Mesenchymal stem cell (in vitro differentiated cells and primary cell): Measurements from ENCODE around the gene ITGA8.

Source experiments
- DNase-seq: peaks from one replicate; pipeline ENCODE4 v3.0.0-alpha.2; 2013
- H2AFZ ChIP-seq: one replicate; pipeline ENCODE4 v1.6.1; 2013; ENCODE audit warnings: low read depth, mild to moderate bottlenecking, control low read depth, inconsistent platforms, low read length, moderate library complexity
- H2AK5ac ChIP-seq: 2 replicates; pipeline ENCODE4 v1.6.1; 2013; ENCODE audit warnings: low read length, moderate library complexity, mild to moderate bottlenecking, inconsistent platforms; ENCODE audit not compliant: severe bottlenecking
- H2BK120ac ChIP-seq: one replicate; pipeline ENCODE4 v1.6.1; 2013; ENCODE audit warnings: low read depth, mild to moderate bottlenecking, inconsistent platforms, low read length, moderate library complexity
- H2BK12ac ChIP-seq, 2 experiments: one replicate each; pipeline ENCODE4 v1.6.1; 2013; ENCODE audit warnings: inconsistent platforms in 2 of 2, low read length in 2 of 2, mild to moderate bottlenecking in 2 of 2, moderate library complexity in 2 of 2, control low read depth in 1 of 2
- H2BK15ac ChIP-seq: one replicate; pipeline ENCODE4 v1.6.1; 2013; ENCODE audit warnings: mild to moderate bottlenecking, low read depth, inconsistent platforms; ENCODE audit not compliant: poor library complexity, severe bottlenecking
- H2BK5ac ChIP-seq: 2 replicates; pipeline ENCODE4 v1.6.1; 2013; ENCODE audit warnings: low read depth, mild to moderate bottlenecking, low read length, control low read depth, inconsistent platforms; ENCODE audit not compliant: poor library complexity, severe bottlenecking
- H3K14ac ChIP-seq, 2 experiments: one replicate each; pipeline ENCODE4 v1.6.1; 2013; ENCODE audit warnings: inconsistent platforms in 2 of 2, low read length in 2 of 2, control low read depth in 1 of 2, mild to moderate bottlenecking in 1 of 2, moderate library complexity in 1 of 2
- H3K18ac ChIP-seq, 2 experiments: one replicate each; pipeline ENCODE4 v1.6.1; 2013; ENCODE audit warnings: inconsistent platforms in 2 of 2, low read length in 2 of 2, control low read depth in 1 of 2, low read depth in 1 of 2, mild to moderate bottlenecking in 1 of 2
- H3K23ac ChIP-seq, 2 experiments: one replicate each; pipeline ENCODE4 v1.6.1; 2013; ENCODE audit warnings: inconsistent platforms in 2 of 2, low read length in 2 of 2, mild to moderate bottlenecking in 2 of 2, moderate library complexity in 2 of 2, control low read depth in 1 of 2
- H3K27ac ChIP-seq: 2 replicates; pipeline ENCODE4 v1.5.1; 2013; ENCODE audit warnings: mild to moderate bottlenecking, moderate library complexity, low read length, control low read depth, inconsistent platforms; ENCODE audit not compliant: poor library complexity, severe bottlenecking
- H3K27me3 ChIP-seq, 2 experiments: 2 replicates each; pipeline versions ENCODE4 v1.6.1 to v1.7.0; 2013; ENCODE audit warnings: low read length in 2 of 2, mild to moderate bottlenecking in 2 of 2, moderate library complexity in 2 of 2, control low read depth in 1 of 2, inconsistent platforms in 1 of 2; ENCODE audit not compliant: control insufficient read depth in 1 of 2, insufficient read depth in 1 of 2
- H3K36me3 ChIP-seq, 2 experiments: 2 replicates each; pipeline versions ENCODE4 v1.6.1 to v1.7.0; 2013; ENCODE audit warnings: low read length in 2 of 2, control low read depth in 1 of 2, inconsistent platforms in 1 of 2, low read depth in 1 of 2, mild to moderate bottlenecking in 1 of 2; ENCODE audit not compliant: insufficient read depth in 2 of 2, control insufficient read depth in 1 of 2
- H3K4ac ChIP-seq, 2 experiments: one replicate each; pipeline ENCODE4 v1.6.1; 2013; ENCODE audit warnings: inconsistent platforms in 2 of 2, low read length in 2 of 2, mild to moderate bottlenecking in 2 of 2, moderate library complexity in 2 of 2, control low read depth in 1 of 2, low read depth in 1 of 2
- H3K4me1 ChIP-seq: 2 replicates; pipeline ENCODE4 v1.6.1; 2013; ENCODE audit warnings: low read depth, low read length, control low read depth; ENCODE audit not compliant: control insufficient read depth, insufficient read depth
- H3K4me2 ChIP-seq: 2 replicates; pipeline ENCODE4 v1.6.1; 2013; ENCODE audit warnings: low read length, mild to moderate bottlenecking, inconsistent platforms; ENCODE audit not compliant: poor library complexity, severe bottlenecking
- H3K4me3 ChIP-seq, 2 experiments: 2 replicates each; pipeline versions ENCODE4 v1.5.1 to v1.7.0; 2013; ENCODE audit warnings: low read length in 2 of 2, mild to moderate bottlenecking in 2 of 2, control low read depth in 1 of 2, low read depth in 1 of 2; ENCODE audit not compliant: insufficient read depth in 1 of 2
- H3K79me1 ChIP-seq: replicated peaks from 2 replicates; pipeline ENCODE4 v1.6.1; 2013; ENCODE audit warnings: mild to moderate bottlenecking, control low read depth, low read length, inconsistent platforms; ENCODE audit not compliant: poor library complexity, severe bottlenecking
- H3K9ac ChIP-seq: 2 replicates; pipeline ENCODE4 v1.7.0; 2013; ENCODE audit warnings: mild to moderate bottlenecking, low read length, moderate library complexity
- H3K9me3 ChIP-seq: 2 replicates; pipeline ENCODE4 v1.7.0; 2013; ENCODE audit warnings: mild to moderate bottlenecking, low read length; ENCODE audit not compliant: control insufficient read depth
- H4K8ac ChIP-seq: one replicate; pipeline ENCODE4 v1.6.1; 2013; ENCODE audit warnings: inconsistent platforms, mild to moderate bottlenecking, low read length, moderate library complexity
- H4K91ac ChIP-seq: one replicate; pipeline ENCODE4 v1.6.1; 2013; ENCODE audit warnings: mild to moderate bottlenecking, low read length, inconsistent platforms
- WGBS: methylation state at CpG from one replicate; pipeline ENCODE4 v1.1.7; 2013; ENCODE audit warnings: mixed read lengths; 5-methylcytosine and 5-hydroxymethylcytosine counted together

ITGA8 gene

DNA sequence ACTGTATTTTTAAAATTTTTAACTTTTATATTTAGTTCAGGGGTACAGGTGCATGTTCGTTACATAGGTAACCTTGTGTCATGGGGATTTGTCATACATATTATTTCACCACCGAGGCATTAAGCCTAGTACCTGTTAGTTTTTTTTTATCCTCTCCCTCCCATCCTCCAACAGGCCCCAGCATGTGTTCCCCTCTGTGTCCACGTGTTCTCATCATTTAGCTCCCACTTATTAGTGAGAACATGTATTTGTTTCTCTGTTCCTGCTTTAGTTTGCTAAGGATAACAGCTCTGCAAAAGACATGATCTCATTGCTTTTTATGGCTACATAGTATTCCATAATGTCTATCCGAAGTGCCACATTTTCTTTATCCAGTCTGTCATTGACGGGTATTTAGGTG, 22.4 kb upstream of the ITGA8 start:
- no peak for DNase-seq
- H2BK5ac ChIP-seq = no peak overlapping the region
- no peak overlapping the region for H2AK5ac ChIP-seq
- H3K4ac ChIP-seq = no peak overlapping the region
- no peaks in the 10 kb centered on the region for H3K79me1 ChIP-seq
- no peak overlapping the region for H3K14ac ChIP-seq
- H3K23ac ChIP-seq = no peak overlapping the region
- H2BK120ac ChIP-seq = no peak overlapping the region
- H3K4me2 ChIP-seq = no peak overlapping the region
- 87% methylated on average over 3 of the region's 5 CpGs for WGBS
- no peak overlapping the region for H3K4me3 ChIP-seq
- no peak overlapping the region for H4K91ac ChIP-seq
- H3K9ac ChIP-seq = no peak overlapping the region
- no peaks in the 10 kb centered on the region for H3K36me3 ChIP-seq
- no peak overlapping the region for H4K8ac ChIP-seq
- H2BK15ac ChIP-seq = no peak overlapping the region
- H3K27ac ChIP-seq = no peak overlapping the region
- H2AFZ ChIP-seq = no peak overlapping the region
- H3K4me1 ChIP-seq = no peaks in the 10 kb centered on the region
- no peaks in the 10 kb centered on the region for H3K9me3 ChIP-seq
- H2BK12ac ChIP-seq = no peak overlapping the region
- peaks cover 10 to 30% of the 10 kb centered on the region in 2 experiments for H3K27me3 ChIP-seq
- H3K18ac ChIP-seq = no peak overlapping the region

DNA sequence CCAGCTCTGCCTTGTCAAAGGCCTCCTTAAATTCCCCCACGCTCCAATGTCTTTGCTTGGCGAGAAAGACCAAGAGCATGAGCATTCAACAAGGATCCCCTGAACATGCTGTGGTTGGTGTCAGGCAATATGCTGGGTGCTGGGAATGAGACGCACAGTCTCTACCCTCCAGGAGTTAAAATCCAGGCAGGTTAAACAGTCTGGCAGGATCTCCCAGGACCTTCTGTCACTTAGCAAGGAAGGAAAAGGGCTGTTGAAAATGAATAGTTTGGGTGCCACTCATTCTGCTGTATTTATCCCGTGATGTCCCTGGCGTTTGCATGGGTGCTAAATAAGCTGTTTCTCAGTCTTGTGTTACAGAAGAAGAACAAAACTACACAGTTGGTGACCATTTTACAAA, 21.9 kb upstream of the ITGA8 start:
- no peak overlapping the region for H3K14ac ChIP-seq
- H3K27ac ChIP-seq = no peak overlapping the region
- peaks cover 9 to 27% of the 10 kb centered on the region in 2 experiments for H3K27me3 ChIP-seq
- no peak for DNase-seq
- no peak overlapping the region for H4K91ac ChIP-seq
- H4K8ac ChIP-seq = no peak overlapping the region
- H3K9me3 ChIP-seq = no peaks in the 10 kb centered on the region
- no peak overlapping the region for H2BK15ac ChIP-seq
- H2AFZ ChIP-seq = no peak overlapping the region
- H3K4me2 ChIP-seq = no peak overlapping the region
- no peak overlapping the region for H2BK120ac ChIP-seq
- no peak overlapping the region for H3K18ac ChIP-seq
- H2BK5ac ChIP-seq = no peak overlapping the region
- H3K79me1 ChIP-seq = no peaks in the 10 kb centered on the region
- WGBS = 98% methylated on average over 5 of the region's 5 CpGs
- H3K4me3 ChIP-seq = no peak overlapping the region
- H2AK5ac ChIP-seq = no peak overlapping the region
- H3K4ac ChIP-seq = no peak overlapping the region
- no peaks in the 10 kb centered on the region for H3K4me1 ChIP-seq
- no peak overlapping the region for H3K23ac ChIP-seq
- no peak overlapping the region for H3K9ac ChIP-seq
- no peak overlapping the region for H2BK12ac ChIP-seq
- H3K36me3 ChIP-seq = no peaks in the 10 kb centered on the region

DNA sequence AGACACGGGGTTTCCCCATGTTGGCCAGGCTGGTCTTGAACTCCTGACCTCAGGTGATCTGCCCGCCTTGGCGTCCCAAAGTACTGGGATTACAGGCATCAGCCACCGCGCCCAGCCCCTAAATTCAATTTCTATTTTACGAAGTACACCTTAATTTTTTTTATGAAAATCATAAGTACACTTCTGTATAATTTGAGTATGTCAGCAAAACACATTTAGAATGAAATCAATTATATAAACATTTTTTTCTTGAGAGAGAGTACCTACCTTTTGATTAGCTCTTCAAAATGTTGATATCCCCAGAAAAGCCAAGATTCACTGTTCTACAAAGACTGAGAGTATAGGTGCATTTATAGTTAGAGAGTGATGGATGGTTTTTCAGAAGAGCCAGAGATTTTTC, 20.5 kb upstream of the ITGA8 start:
- H3K4me2 ChIP-seq = no peak overlapping the region
- H2BK120ac ChIP-seq = no peak overlapping the region
- H2BK12ac ChIP-seq = no peak overlapping the region
- no peak overlapping the region for H2BK5ac ChIP-seq
- DNase-seq = no peak
- H3K36me3 ChIP-seq = no peaks in the 10 kb centered on the region
- H2AK5ac ChIP-seq = no peak overlapping the region
- no peak overlapping the region for H4K91ac ChIP-seq
- no peak overlapping the region for H2BK15ac ChIP-seq
- no peak overlapping the region for H3K23ac ChIP-seq
- H2AFZ ChIP-seq = no peak overlapping the region
- no peak overlapping the region for H3K4me3 ChIP-seq
- H3K18ac ChIP-seq = no peak overlapping the region
- 92% methylated on average over 5 of the region's 6 CpGs for WGBS
- no peaks in the 10 kb centered on the region for H3K9me3 ChIP-seq
- H3K4ac ChIP-seq = no peak overlapping the region
- H3K79me1 ChIP-seq = no peaks in the 10 kb centered on the region
- H3K27ac ChIP-seq = no peak overlapping the region
- H3K4me1 ChIP-seq = no peaks in the 10 kb centered on the region
- no peak overlapping the region for H3K9ac ChIP-seq
- H4K8ac ChIP-seq = no peak overlapping the region
- no peak overlapping the region for H3K14ac ChIP-seq
- H3K27me3 ChIP-seq = peaks cover 4 to 27% of the 10 kb centered on the region in 2 experiments

DNA sequence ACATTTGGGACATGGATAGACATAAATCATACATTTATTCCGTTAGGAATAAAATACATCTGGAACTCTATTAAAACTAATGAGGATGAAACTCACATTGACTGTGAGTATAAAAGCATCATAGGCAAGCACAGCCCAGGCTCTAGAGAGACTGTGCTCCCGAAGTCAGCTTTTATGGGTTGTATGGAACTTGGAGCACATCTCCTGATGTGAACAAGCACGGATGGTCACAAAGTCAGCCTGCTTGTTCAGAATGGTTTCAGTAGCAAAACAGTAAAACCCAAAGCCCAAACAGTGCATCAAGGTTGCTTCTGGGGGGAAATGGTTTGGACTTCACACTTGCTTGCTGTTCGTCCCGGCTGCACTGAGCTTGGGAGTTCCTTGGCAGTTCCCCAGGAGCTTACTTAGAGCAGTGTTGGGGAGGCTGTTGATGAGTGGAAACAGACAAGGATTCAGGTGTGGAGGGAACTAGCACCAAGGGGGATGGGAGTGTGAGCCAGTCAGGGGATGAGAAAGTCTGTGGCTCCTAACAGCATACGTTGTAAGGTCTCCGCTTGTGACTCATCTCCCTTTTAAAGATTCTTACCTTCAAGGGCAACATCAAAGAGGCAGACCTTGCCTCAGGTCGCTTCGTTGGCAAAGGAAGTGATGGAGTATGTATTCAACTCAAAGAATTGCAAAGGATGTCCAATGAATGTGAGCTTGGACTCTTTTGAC, 19.7 kb upstream of the ITGA8 start:
- 70% methylated on average over 6 of the region's 9 CpGs for WGBS
- Histone ChIP-seq H3K18ac (no peak overlapping the region), H3K9me3 (no peaks in the 10 kb centered on the region), H2BK120ac (no peak overlapping the region), H3K9ac (no peak overlapping the region), H3K36me3 (no peaks in the 10 kb centered on the region), H3K27ac (no peak overlapping the region), H3K14ac (no peak overlapping the region), H2BK15ac (no peak overlapping the region), H2AFZ (no peak overlapping the region), H4K91ac (no peak overlapping the region), H2AK5ac (no peak overlapping the region), H3K4ac (no peak overlapping the region), H3K27me3 (peaks cover 4 to 27% of the 10 kb centered on the region in 2 experiments), H4K8ac (no peak overlapping the region), H3K23ac (no peak overlapping the region), H3K4me1 (no peaks in the 10 kb centered on the region), H3K79me1 (no peaks in the 10 kb centered on the region), H2BK12ac (no peak overlapping the region), H3K4me2 (no peak overlapping the region), H2BK5ac (no peak overlapping the region), H3K4me3 (no peak overlapping the region)
- no peak for DNase-seq
